Astrocyte of the spinal cord (primary cell): ENCODE results near the gene ILF3.
"Not testable (repeated sequence)": the region's sequence is repeated elsewhere in the genome, so short reads cannot be mapped to it uniquely, and the experiment has no call there.

Source experiments
- DNase-seq: peaks from one replicate; pipeline ENCODE4 v3.0.0; 2011; ENCODE audit warnings: low read depth, low spot score
- H3K4me3 ChIP-seq: 2 replicates; pipeline ENCODE4 v1.5.1; 2011; ENCODE audit warnings: low read depth, mild to moderate bottlenecking, low read length, moderate library complexity
- CTCF ChIP-seq: IDR thresholded peaks from 2 replicates; pipeline ENCODE4 v1.5.1; 2012; ENCODE audit warnings: low read depth, mild to moderate bottlenecking, low read length, inconsistent platforms
- in situ Hi-C: cut with HindIII; loops from 2 replicates; pipeline ENCODE4 v1.10.0; 2017; ENCODE audit warnings: low sequenced_read_pairs

Gene ILF3

GRCh38 chr19:10661946-10662345, 7.8 kb downstream of the ILF3 start:
- no peak for DNase-seq
- in situ Hi-C loops, result no loop called here

GRCh38 chr19:10662384-10663251, 8.5 kb downstream of the ILF3 start:
- TF ChIP-seq CTCF, result no peak
- H3K4me3 ChIP-seq, result no peak overlapping the region
- in situ Hi-C loops, result no loop called here
- DNase-seq, result no peak

More at GRCh38 chr19:10661946-10662345, 7.8 kb downstream of the ILF3 start:
- TF ChIP-seq CTCF, result no peak
- no peak overlapping the region for H3K4me3 ChIP-seq

GRCh38 chr19:10663252-10663563, 9.1 kb downstream of the ILF3 start:
- in situ Hi-C loops, result not testable (repeated sequence)

GRCh38 chr19:10667867-10668266, 13.7 kb downstream of the ILF3 start:
- in situ Hi-C loops, result no loop called here
- DNase-seq, result no peak
- H3K4me3 ChIP-seq, result no peak overlapping the region
- no peak for TF ChIP-seq CTCF

More at GRCh38 chr19:10663252-10663563, 9.1 kb downstream of the ILF3 start:
- not testable (repeated sequence) for DNase-seq, H3K4me3 ChIP-seq

GRCh38 chr19:10669246-10669645, 15.1 kb downstream of the ILF3 start:
- in situ Hi-C loops, result no loop called here
- TF ChIP-seq CTCF, result no peak

GRCh38 chr19:10670182-10670581, 16.0 kb downstream of the ILF3 start:
- in situ Hi-C loops, result no loop called here
- H3K4me3 ChIP-seq, result no peak overlapping the region
- DNase-seq, result no peak
- no peak for TF ChIP-seq CTCF

More at GRCh38 chr19:10669246-10669645, 15.1 kb downstream of the ILF3 start:
- no peak overlapping the region for H3K4me3 ChIP-seq
- DNase-seq, result no peak
